Measurements from ENCODE around the gene B4GAT1.

- no peak for TF ChIP-seq POLR2A (IDR thresholded peaks at IDR 0.05; ENCODE audit: low read depth)
- TF ChIP-seq, protein P1, sequence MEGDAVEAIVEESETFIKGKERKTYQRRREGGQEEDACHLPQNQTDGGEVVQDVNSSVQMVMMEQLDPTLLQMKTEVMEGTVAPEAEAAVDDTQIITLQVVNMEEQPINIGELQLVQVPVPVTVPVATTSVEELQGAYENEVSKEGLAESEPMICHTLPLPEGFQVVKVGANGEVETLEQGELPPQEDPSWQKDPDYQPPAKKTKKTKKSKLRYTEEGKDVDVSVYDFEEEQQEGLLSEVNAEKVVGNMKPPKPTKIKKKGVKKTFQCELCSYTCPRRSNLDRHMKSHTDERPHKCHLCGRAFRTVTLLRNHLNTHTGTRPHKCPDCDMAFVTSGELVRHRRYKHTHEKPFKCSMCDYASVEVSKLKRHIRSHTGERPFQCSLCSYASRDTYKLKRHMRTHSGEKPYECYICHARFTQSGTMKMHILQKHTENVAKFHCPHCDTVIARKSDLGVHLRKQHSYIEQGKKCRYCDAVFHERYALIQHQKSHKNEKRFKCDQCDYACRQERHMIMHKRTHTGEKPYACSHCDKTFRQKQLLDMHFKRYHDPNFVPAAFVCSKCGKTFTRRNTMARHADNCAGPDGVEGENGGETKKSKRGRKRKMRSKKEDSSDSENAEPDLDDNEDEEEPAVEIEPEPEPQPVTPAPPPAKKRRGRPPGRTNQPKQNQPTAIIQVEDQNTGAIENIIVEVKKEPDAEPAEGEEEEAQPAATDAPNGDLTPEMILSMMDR (IDR thresholded peaks at IDR 0.05): no peak
Measured at GRCh38 chr11:66391322-66391721, 43.9 kb upstream of the B4GAT1 start.

Data from esophagus muscularis mucosa (tissue), 3 donors.